HEK293 (cell line): ENCODE results near the gene SSPN.

Experiments used
- CTCF ChIA-PET: fragments of 350-600 bp; formaldehyde crosslinking; extraction: SDS; loops from one replicate; lab custom pipeline; 2021; ENCODE audit warnings: antibody characterized with exemption; lab: Yijun Ruan, JAX
- POLR2A ChIA-PET: fragments of 300-600 bp; formaldehyde crosslinking; extraction: SDS; loops from one replicate; lab custom pipeline; 2020; ENCODE audit warnings: antibody characterized with exemption, inconsistent platforms; lab: Yijun Ruan, JAX
- H3K27ac ChIP-seq: fragments of 200-500 bp; sonication (Bioruptor generic); 2 replicates; pipeline ENCODE4 v1.5.1; 2014; ENCODE audit warnings: low read depth, low read length, control low read depth, inconsistent platforms; ENCODE audit errors: extremely low read depth
- H3K36me3 ChIP-seq, 2 experiments: fragments of 200-500 bp in 1 of 2; sonication (Bioruptor generic) in 1 of 2; 1 replicate in 1 of 2; 2 replicates in 1 of 2; pipeline ENCODE4 v1.5.1; 2014 to 2017; ENCODE audit warnings: inconsistent platforms in 2 of 2, low read length in 2 of 2; ENCODE audit not compliant: control insufficient read depth in 2 of 2, insufficient read depth in 1 of 2
- H3K4me1 ChIP-seq: fragments of 200-500 bp; sonication (Bioruptor generic); 2 replicates; pipeline ENCODE4 v1.5.1; 2014; ENCODE audit warnings: mild to moderate bottlenecking, low read length, inconsistent platforms; ENCODE audit not compliant: control insufficient read depth, insufficient read depth
- H3K4me3 ChIP-seq: 2 replicates; pipeline ENCODE4 v1.5.1; 2011; ENCODE audit warnings: low read depth, mild to moderate bottlenecking, control low read depth, low read length, moderate library complexity
- H3K9me3 ChIP-seq: fragments of 200-500 bp; sonication (Bioruptor generic); 2 replicates; pipeline ENCODE4 v1.5.1; 2014; ENCODE audit warnings: low read depth, low read length, inconsistent platforms; ENCODE audit not compliant: control insufficient read depth, insufficient read depth
- MEIS1 ChIP-seq: sonication (generic); formaldehyde crosslinking; IDR thresholded peaks from 2 replicates; pipeline ENCODE4 v1.8.1; 2022; ENCODE audit warnings: missing genetic modification reagents, mild to moderate bottlenecking, borderline replicate concordance
- REPIN1 ChIP-seq: fragments of 450-650 bp; formaldehyde crosslinking; IDR thresholded peaks from 2 replicates; pipeline ENCODE4 v1.5.1; 2017; ENCODE audit warnings: missing biosample characterization, missing genetic modification characterization, low read depth
- SP7 ChIP-seq: fragments of 450-650 bp; formaldehyde crosslinking; IDR thresholded peaks from 2 replicates; pipeline ENCODE4 v1.5.1; 2016; ENCODE audit warnings: missing biosample characterization, missing genetic modification characterization
- ZBTB17 ChIP-seq: fragments of 450-650 bp; formaldehyde crosslinking; IDR thresholded peaks from 2 replicates; pipeline ENCODE4 v1.5.1; 2016; ENCODE audit warnings: missing biosample characterization, missing genetic modification characterization
- ZNF121 ChIP-seq: fragments of 450-650 bp; formaldehyde crosslinking; IDR thresholded peaks from 2 replicates; pipeline ENCODE4 v1.5.1; 2016; ENCODE audit warnings: missing biosample characterization, missing genetic modification characterization
- ZNF223 ChIP-seq: fragments of 450-650 bp; formaldehyde crosslinking; IDR thresholded peaks from 2 replicates; pipeline ENCODE4 v1.5.1; 2016; ENCODE audit warnings: missing biosample characterization, missing genetic modification characterization
- ZNF366 ChIP-seq: fragments of 450-650 bp; formaldehyde crosslinking; conservative IDR thresholded peaks from 2 replicates; pipeline ENCODE4 v1.5.1; 2016; ENCODE audit warnings: missing biosample characterization, missing genetic modification characterization
- ZNF433 ChIP-seq: fragments of 450-650 bp; formaldehyde crosslinking; IDR thresholded peaks from 2 replicates; pipeline ENCODE4 v1.5.1; 2016; ENCODE audit warnings: missing biosample characterization, missing genetic modification characterization, low read depth
- ZNF561 ChIP-seq: fragments of 450-650 bp; IDR thresholded peaks from 2 replicates; pipeline ENCODE4 v1.5.1; 2018; ENCODE audit warnings: missing biosample characterization, missing genetic modification characterization, borderline replicate concordance
- ZNF580 ChIP-seq: fragments of 450-650 bp; formaldehyde crosslinking; IDR thresholded peaks from 2 replicates; pipeline ENCODE4 v1.5.1; 2016; ENCODE audit warnings: missing biosample characterization, missing genetic modification characterization
- ZNF658 ChIP-seq: fragments of 450-650 bp; formaldehyde crosslinking; IDR thresholded peaks from 2 replicates; pipeline ENCODE4; 2016; ENCODE audit warnings: missing biosample characterization, missing genetic modification characterization
- ZNF704 ChIP-seq: fragments of 450-650 bp; formaldehyde crosslinking; IDR thresholded peaks from 2 replicates; pipeline ENCODE4 v1.5.1; 2016; ENCODE audit warnings: missing biosample characterization, missing genetic modification characterization
- ZNF707 ChIP-seq: fragments of 450-650 bp; formaldehyde crosslinking; IDR thresholded peaks from 2 replicates; pipeline ENCODE4 v1.5.1; 2016; ENCODE audit warnings: missing biosample characterization, missing genetic modification characterization
- ZSCAN16 ChIP-seq: fragments of 450-650 bp; formaldehyde crosslinking; IDR thresholded peaks from 2 replicates; pipeline ENCODE4 v1.5.1; 2016; ENCODE audit warnings: missing biosample characterization, missing genetic modification characterization
- ZSCAN4 ChIP-seq: fragments of 450-650 bp; formaldehyde crosslinking; IDR thresholded peaks from 2 replicates; pipeline ENCODE4 v1.5.1; 2017; ENCODE audit warnings: missing biosample characterization, missing genetic modification characterization
- TF ChIP-seq, protein P1 (sequence below): fragments of 450-650 bp; formaldehyde crosslinking; IDR thresholded peaks from 2 replicates; pipeline ENCODE4 v1.5.1; 2016; ENCODE audit warnings: missing biosample characterization, missing genetic modification characterization
- TF ChIP-seq, protein P2 (sequence below): fragments of 450-650 bp; formaldehyde crosslinking; IDR thresholded peaks from 2 replicates; pipeline ENCODE4 v1.5.1; 2016; ENCODE audit warnings: missing biosample characterization, missing genetic modification characterization

Gene SSPN

GRCh38 chr12:26158078-26158764, 37.2 kb upstream of the SSPN start:
- H3K4me1 ChIP-seq: peaks cover 5% of the 10 kb centered on the region; the same call in 1 of the 2 replicates
- H3K4me3 ChIP-seq: no peak overlapping the region
- POLR2A ChIA-PET: no interaction called here
- H3K9me3 ChIP-seq: no peaks in the 10 kb centered on the region
- H3K36me3 ChIP-seq: no peaks in the 10 kb centered on the region
- CTCF ChIA-PET: interaction anchor here (0.6 kb wide), 1 partner anchor 17 kb away, joined by 3 read pairs; no protein-coding TSS in a partner anchor
- no peak overlapping the region for H3K27ac ChIP-seq
- TF ChIP-seq ZSCAN16 (tag by site-specific recombination) (no peak), ZNF366 (tag by site-specific recombination) (peak; percentile 67)

GRCh38 chr12:26162174-26162573, 33.2 kb upstream of the SSPN start:
- ChIA-PET CTCF (no interaction called here), POLR2A (no interaction called here)
- Histone ChIP-seq H3K4me3 (no peak overlapping the region), H3K4me1 (no peaks in the 10 kb centered on the region; the same call in 1 of the 2 replicates), H3K9me3 (no peaks in the 10 kb centered on the region), H3K27ac (no peak overlapping the region), H3K36me3 (no peaks in the 10 kb centered on the region)
- TF ChIP-seq ZNF561: no peak
- TF ChIP-seq REPIN1 (tag by site-specific recombination): no peak
- TF ChIP-seq ZBTB17 (tag by site-specific recombination): no peak
- TF ChIP-seq ZNF707 (tag by site-specific recombination): no peak
- no peak for TF ChIP-seq ZNF658 (tag by site-specific recombination)
- TF ChIP-seq, protein P1, sequence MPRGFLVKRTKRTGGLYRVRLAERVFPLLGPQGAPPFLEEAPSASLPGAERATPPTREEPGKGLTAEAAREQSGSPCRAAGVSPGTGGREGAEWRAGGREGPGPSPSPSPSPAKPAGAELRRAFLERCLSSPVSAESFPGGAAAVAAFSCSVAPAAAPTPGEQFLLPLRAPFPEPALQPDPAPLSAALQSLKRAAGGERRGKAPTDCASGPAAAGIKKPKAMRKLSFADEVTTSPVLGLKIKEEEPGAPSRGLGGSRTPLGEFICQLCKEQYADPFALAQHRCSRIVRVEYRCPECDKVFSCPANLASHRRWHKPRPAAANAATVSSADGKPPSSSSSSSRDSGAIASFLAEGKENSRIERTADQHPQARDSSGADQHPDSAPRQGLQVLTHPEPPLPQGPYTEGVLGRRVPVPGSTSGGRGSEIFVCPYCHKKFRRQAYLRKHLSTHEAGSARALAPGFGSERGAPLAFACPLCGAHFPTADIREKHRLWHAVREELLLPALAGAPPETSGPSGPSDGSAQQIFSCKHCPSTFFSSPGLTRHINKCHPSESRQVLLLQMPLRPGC (tag by site-specific recombination): no peak
- no peak for TF ChIP-seq ZNF223 (tag by site-specific recombination)
- TF ChIP-seq, all 188 proteins: peak for 0

GRCh38 chr12:26162905-26163304, 32.5 kb upstream of the SSPN start:
- POLR2A ChIA-PET: no interaction called here
- no peak overlapping the region for H3K4me3 ChIP-seq
- CTCF ChIA-PET: no interaction called here
- H3K9me3 ChIP-seq: no peaks in the 10 kb centered on the region
- no peak overlapping the region for H3K27ac ChIP-seq
- no peaks in the 10 kb centered on the region for H3K36me3 ChIP-seq
- H3K4me1 ChIP-seq: no peaks in the 10 kb centered on the region; the same call in 1 of the 2 replicates
- TF ChIP-seq ZSCAN4 (tag by site-specific recombination) (peak; percentile 14; the same call in 1 of the 2 replicates), SP7 (tag by site-specific recombination) (no peak), ZNF704 (tag by site-specific recombination) (no peak), ZNF121 (tag by site-specific recombination) (no peak), ZNF580 (tag by site-specific recombination) (no peak), MEIS1 (no peak), ZNF433 (tag by site-specific recombination) (no peak)
- TF ChIP-seq, protein P2, sequence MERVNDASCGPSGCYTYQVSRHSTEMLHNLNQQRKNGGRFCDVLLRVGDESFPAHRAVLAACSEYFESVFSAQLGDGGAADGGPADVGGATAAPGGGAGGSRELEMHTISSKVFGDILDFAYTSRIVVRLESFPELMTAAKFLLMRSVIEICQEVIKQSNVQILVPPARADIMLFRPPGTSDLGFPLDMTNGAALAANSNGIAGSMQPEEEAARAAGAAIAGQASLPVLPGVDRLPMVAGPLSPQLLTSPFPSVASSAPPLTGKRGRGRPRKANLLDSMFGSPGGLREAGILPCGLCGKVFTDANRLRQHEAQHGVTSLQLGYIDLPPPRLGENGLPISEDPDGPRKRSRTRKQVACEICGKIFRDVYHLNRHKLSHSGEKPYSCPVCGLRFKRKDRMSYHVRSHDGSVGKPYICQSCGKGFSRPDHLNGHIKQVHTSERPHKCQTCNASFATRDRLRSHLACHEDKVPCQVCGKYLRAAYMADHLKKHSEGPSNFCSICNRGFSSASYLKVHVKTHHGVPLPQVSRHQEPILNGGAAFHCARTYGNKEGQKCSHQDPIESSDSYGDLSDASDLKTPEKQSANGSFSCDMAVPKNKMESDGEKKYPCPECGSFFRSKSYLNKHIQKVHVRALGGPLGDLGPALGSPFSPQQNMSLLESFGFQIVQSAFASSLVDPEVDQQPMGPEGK: no peak
